SHP77 treated with DMSO at 0.1 percent for 48 hours (cell line): Measurements from ENCODE around the gene CNTNAP4.

Source experiments
- DNase-seq: peaks from one replicate; lab custom pipeline; 2025; lab: John Stamatoyannopoulos, UW

The CNTNAP4 gene

GRCh38 chr16:76490036-76490639, 212.9 kb downstream of the CNTNAP4 start:
- DNase-seq, result no peak

DNA sequence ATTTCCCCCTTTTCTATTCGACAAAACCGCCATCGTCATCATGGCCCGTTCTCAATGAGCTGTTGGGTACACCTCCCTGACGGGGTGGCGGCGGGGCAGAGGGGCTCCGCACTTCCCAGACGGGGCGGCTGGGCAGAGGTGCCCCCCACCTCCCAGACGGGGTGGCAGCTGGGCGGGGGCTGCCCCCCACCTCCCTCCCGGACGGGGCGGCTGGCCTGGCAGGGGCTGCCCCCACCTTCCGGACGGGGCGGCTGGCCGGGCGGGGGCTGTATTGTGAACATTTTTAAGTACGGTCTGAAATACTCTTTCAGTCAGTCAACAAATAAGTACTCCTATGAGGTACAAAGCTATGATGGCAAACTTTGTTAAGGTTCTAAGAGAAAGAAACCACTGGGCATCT, 222.8 kb downstream of the CNTNAP4 start:
- no peak for DNase-seq

GRCh38 chr16:76502063-76502462, 224.9 kb downstream of the CNTNAP4 start:
- DNase-seq, result no peak

DNA sequence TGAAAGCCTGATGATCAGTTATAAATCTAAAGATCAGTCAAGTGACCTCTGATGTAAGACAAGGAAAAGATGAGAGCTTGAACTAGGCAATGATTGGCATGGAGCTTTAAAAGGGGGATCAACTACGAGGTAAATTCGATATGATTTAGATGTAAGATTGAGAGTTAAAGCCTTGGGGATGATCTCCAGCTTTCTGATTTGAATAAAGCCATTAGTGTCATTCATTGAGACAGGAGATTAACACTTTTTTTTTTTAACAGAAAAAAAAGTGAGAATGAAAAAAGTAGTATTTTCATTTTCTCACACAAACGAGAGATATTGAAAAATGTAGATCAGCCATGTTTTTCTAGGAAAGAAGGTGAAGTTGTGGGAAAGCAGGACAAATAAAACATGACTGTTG, 225.4 kb downstream of the CNTNAP4 start:
- no peak for DNase-seq

DNA sequence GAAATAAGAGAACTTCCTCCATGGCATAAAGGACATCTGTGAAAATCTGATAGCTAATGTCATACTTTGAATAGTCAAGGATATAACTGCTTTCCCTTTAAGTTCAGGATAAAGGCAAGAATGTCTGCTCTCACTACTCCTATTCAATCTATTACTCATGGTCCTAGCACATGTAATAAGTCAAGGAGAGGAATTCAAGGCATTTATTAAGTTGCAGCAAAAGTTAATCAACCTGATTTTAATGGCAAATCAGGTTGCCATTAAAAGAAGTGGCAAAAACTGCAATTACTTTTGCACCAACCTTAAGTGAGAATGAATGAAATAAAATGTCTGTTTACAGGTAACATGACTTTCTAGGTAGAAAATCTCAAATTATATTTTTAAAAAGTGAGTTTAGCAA, 225.9 kb downstream of the CNTNAP4 start:
- no peak for DNase-seq

DNA sequence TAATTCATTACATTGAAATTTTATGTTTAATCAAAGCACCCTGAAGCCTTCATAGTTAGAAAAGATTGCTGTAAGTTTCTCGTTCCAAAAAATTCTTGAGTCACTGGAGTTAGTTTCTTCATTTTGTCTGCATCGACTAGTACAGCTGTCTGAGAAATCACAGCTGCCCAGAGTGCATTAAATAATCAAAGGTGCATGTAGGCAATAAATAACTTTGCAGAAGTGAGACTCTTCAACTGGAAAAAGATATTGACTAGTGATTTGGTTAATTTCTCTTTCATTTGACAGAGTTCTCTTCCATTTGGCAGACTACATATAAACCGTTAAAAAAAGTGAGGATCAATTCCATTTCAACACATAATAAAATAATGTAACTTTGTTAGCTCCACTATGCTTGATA, 234.0 kb downstream of the CNTNAP4 start:
- DNase-seq, result no peak

GRCh38 chr16:76518781-76519180, 241.6 kb downstream of the CNTNAP4 start:
- DNase-seq, result no peak

DNA sequence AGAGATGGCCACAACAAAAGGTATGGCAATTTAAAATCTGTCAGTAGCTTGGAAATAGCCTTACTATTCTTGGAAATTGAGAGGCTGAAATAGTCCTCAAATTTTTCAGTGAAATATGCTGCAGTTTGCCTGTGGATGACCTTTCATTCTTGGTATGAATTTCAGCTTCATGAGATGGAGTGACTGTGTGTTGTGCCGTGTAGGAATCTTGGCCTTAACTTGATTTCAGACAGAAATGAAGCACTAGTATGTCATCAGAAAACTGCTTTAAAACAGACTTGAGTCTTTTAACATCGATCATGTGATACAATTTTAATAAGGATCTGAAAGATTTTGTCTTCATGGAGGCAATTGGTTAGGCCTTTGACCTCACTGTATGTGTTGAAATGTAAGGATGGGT, 247.2 kb downstream of the CNTNAP4 start:
- DNase-seq, result no peak

DNA sequence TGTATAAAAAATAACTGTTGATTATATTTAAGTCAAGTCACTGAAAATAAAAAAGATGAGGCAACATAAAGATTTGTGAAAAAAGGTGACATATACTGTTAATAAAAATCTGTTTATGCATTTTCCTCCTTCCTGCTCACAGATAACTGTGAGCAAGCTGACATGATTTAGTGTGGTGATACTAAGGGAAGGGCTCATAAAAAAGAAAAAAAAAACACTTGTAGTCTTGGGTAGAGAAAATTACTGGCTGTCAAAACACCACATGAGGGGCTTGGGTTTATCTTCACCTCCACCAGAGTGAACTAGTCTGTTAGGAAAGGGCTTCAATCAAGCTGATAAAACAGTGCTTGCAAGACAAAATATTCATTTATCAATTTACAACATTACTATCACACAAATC, 247.6 kb downstream of the CNTNAP4 start:
- DNase-seq, result no peak

- DNase-seq, result no peak
Measured at GRCh38 chr16:76527244-76527643, 250.0 kb downstream of the CNTNAP4 start.

DNA sequence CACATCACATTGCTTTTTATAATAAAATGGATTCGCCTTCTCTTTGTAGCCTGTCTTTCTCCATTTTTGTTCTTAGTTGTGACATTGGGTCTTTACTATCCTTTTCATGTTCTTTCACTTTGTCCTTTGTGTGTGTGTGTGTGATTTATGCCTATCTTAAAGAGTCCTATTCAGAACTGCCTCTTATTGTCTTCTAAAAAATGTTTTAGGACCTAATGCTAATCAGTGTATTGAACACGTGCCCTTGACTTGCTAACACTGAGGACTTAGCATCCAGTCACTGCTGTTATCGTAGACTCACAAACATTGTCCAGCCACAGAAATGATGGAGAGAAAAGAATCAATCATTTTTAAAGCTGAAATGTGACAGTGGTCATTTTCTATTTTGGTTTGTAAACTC, 251.9 kb downstream of the CNTNAP4 start:
- no peak for DNase-seq

- no peak for DNase-seq
Measured at GRCh38 chr16:76531236-76531635, 254.0 kb downstream of the CNTNAP4 start.

DNA sequence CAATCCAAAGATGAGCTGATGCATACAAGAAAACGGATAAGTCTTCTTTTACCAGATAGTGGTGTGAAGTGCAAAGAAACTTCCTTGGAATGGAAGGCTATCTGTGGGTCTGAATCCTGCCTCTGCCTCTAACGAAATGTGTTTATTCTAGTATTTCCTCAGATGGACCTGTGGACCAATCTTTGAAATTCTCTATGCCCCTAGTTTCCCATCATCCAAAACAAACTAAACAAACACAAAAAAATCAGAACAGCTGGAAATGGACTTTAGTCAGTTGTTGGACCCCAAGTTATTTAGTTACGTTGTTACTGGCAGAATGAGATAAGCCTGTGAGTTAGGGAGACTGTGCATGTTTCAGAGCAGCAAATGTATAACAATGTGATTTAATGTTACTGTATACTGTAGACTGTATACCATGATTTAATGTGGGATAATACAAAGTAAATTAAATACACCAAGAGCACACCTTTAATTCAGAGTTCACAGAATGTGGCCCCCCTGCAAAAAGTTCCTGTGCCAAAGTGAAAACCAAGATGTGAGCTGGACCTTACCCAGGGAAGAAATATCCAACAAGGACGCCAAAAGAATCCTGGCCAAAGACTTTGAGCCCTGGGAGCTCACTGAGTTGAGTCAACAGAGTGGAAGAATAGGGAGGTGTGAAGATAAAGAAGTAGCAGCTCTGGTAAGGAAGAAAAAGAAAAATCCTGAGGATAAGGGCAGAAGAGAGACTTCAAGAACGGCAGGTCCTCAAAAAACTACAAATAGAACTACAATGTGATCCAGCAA, 255.2 kb downstream of the CNTNAP4 start:
- no peak for DNase-seq

DNA sequence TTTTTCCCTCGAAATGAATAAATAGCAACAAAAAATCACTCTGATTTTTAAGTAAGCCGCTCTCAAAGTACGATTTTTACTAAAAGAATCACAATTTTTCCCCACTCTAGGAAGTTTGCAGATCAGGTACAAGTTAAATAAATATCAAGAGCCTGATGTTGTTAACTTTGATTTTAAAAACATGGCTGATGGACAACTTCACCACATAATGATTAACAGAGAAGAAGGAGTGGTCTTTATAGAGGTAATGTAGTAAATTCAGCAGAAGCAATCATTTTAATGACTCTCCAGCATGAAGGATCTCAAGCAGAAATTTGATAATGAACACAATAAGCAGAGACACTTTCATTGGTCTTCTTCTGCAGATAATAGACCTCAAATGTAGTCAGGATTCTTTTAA, 262.4 kb downstream of the CNTNAP4 start:
- DNase-seq, result no peak

- no peak for DNase-seq
Measured at GRCh38 chr16:76541070-76541469, 263.9 kb downstream of the CNTNAP4 start.

- no peak for DNase-seq
Measured at GRCh38 chr16:76565542-76565941, 288.3 kb downstream of the CNTNAP4 start.

DNA sequence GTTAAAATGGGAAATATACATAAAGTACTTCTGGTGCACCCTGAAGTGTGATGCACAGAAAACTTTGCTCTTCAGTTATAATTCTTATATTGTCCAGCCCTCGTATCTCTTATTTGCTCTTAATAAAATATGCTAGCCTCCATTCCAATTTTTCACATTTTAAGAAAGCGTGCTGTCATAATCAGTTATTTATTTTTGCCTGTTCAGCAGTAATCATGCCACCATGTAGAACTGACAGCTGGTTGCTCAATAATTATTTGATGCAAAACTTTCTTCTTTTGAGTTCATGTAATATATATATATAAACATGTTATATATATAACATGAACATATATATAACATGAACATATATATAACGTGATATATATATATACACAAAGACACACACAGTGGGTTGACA, 294.6 kb downstream of the CNTNAP4 start:
- no peak for DNase-seq

- DNase-seq, result no peak
Measured at GRCh38 chr16:76573281-76573680, 296.1 kb downstream of the CNTNAP4 start.

- DNase-seq, result no peak
Measured at GRCh38 chr16:76574651-76575050, 297.4 kb downstream of the CNTNAP4 start.

DNA sequence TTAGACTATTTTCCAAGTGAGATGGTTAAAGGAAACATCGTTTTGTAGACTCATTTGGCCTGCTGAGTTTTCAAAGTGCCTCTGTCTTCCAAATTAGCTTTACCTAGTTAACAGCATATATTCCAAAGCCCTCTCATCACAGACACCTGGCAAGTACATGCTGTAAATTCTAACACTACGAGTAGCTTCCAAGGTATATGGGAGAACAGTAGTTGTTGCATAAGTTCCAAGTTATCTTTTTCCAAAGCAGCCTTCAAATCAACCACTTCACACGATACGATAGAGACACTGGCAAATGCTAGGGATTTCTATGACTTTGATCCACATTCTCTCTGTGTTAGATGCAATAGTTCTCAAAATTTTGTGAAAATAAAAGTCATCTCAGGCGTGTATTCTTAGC, 299.3 kb downstream of the CNTNAP4 start:
- DNase-seq, result no peak

DNA sequence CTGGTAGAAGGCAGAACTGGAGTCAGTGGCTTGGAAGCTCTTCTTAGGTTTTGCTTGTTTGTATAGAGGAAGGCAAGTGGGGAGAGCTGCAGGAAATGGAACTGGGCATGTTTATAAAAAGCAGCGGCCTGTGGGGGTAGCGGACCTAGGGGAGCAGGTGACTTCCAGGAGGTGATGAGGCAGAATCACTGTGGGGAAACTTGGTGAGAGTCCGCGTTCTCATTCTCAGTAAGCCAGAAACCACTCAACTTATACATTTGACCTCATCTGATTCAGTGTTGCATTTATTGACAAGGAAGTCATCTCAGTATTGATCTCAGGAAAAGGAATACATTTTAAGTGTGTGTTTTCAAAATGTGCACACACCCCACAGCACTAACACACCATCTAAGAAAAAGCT, 299.8 kb downstream of the CNTNAP4 start:
- DNase-seq, result peak; percentile 15

DNA sequence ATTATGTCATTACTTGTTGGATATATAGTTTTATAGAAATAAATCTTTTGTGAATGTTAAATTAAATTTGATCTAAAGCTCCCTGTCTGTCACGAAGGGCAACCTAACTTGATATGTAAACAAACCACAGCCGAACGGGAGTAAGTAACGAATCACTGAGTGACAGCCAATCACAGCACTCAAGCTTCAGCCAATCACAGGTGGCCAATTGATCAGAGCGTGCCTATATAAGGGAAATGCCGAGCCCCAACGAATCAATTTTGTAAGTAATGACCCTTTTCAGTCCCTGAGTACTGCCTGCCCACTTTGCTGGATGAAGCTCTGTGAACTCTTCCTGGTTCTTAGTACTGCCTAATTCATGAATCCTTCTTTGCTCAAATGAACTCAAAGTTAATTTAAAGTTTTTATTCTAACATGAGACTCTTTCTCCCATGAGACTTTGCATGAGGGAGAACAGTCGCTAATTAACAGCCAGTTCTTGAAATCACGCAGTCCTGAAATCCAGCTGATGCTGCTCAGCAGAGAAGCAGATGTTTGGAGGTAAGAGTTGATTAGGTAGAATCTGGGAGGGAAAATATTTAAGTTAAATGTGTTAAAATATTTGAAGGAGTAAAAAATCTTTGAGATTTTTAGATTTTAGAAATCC, 302.2 kb downstream of the CNTNAP4 start:
- DNase-seq, result no peak

DNA sequence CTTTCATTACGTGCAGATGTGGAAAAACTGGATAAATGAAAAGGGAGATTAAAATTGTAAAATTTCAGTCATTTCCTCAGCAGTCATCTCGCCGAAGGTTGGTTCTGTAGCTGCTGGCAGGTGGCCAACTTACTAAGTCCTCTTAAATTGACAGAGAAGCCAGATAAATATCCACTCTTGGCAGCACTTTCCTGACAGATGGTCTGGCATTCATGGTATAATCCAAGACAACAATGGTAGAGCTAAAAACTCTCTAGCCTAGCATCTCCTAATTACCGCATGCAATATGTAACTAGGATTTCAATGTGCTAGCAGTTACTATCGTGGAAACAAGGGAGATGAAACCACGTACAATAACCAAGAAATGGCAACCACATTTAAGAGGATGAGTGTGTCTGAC, 306.3 kb downstream of the CNTNAP4 start:
- peak; percentile 82 for DNase-seq
